Activated T-helper 17 cell treated with anti-CD3 and anti-CD28 coated beads, Interleukin-2, amount 50 U/mL, for 72 hours (primary cell): ENCODE results near the gene KRTAP6-3. TPM values are rescaled to one million over a fixed set of nuclear protein-coding genes. Genes with fewer than 3 reads are reported as not detected.

ENCODE experiments used
- ATAC-seq: fragments of 150-1000 bp; cut with Tn5 transposase; replicated peaks from 2 replicates; pipeline ENCODE4 v1.10.0; 2021; ENCODE audit warnings: mild to moderate bottlenecking, moderate library complexity
- H3K27ac Mint-ChIP-seq: one replicate; pipeline ENCODE4 v1.8.0; 2022; ENCODE audit warnings: mixed read lengths
- H3K27me3 Mint-ChIP-seq: one replicate; pipeline ENCODE4 v1.8.0; 2022; ENCODE audit warnings: mixed read lengths
- H3K36me3 Mint-ChIP-seq: one replicate; pipeline ENCODE4 v1.8.0; 2022; ENCODE audit warnings: low read depth, mild to moderate bottlenecking, mixed read lengths
- H3K4me1 Mint-ChIP-seq: one replicate; pipeline ENCODE4 v1.8.0; 2022; ENCODE audit warnings: mixed read lengths
- H3K4me3 Mint-ChIP-seq: one replicate; pipeline ENCODE4 v1.8.0; 2022; ENCODE audit warnings: mild to moderate bottlenecking, mixed read lengths
- H3K9me3 Mint-ChIP-seq: one replicate; pipeline ENCODE4 v1.8.0; 2022; ENCODE audit warnings: mixed read lengths
- total RNA-seq, 2 donors: library from RNA; stranded (reverse); gene quantifications; one replicate each; pipeline ENCODE4 v1.2.3, GENCODE V29; 2022

Gene KRTAP6-3
- not detected for total RNA-seq

GRCh38 chr21:30592140-30592539 is at the start of gene KRTAP6-3:
TSS of gene KRTAP6-3 (plus strand) at chr21:30592440. CDS start at chr21:30592446, 6 bp downstream.
- H3K27ac Mint-ChIP-seq: no peak within 1 kb of the TSS
- no peak for ATAC-seq
- no peaks in the 10 kb centered on the region for H3K27me3 Mint-ChIP-seq
- H3K4me3 Mint-ChIP-seq: no peak within 1 kb of the TSS
- no peaks in the 10 kb centered on the region for H3K36me3 Mint-ChIP-seq
- H3K4me1 Mint-ChIP-seq: no peaks in the 10 kb centered on the region
- no peaks in the 10 kb centered on the region for H3K9me3 Mint-ChIP-seq

- Mint-ChIP-seq H3K27me3 (peaks cover 13% of the 10 kb centered on the region), H3K36me3 (no peaks in the 10 kb centered on the region), H3K4me3 (no peak overlapping the region), H3K27ac (no peak overlapping the region), H3K4me1 (no peaks in the 10 kb centered on the region), H3K9me3 (peaks cover 11% of the 10 kb centered on the region)
- no peak for ATAC-seq
Measured at GRCh38 chr21:30552782-30553181, 39.5 kb upstream of the KRTAP6-3 start.

- Mint-ChIP-seq H3K4me3 (no peak overlapping the region), H3K27ac (no peak overlapping the region), H3K4me1 (no peaks in the 10 kb centered on the region), H3K9me3 (peaks cover 7% of the 10 kb centered on the region), H3K36me3 (no peaks in the 10 kb centered on the region), H3K27me3 (peaks cover 8% of the 10 kb centered on the region)
- no peak for ATAC-seq
Measured at GRCh38 chr21:30555095-30555494, 37.1 kb upstream of the KRTAP6-3 start.

- no peaks in the 10 kb centered on the region for H3K4me1 Mint-ChIP-seq
- no peak within 1 kb of the TSS for H3K4me3 Mint-ChIP-seq
- H3K36me3 Mint-ChIP-seq: no peaks in the 10 kb centered on the region
- no peaks in the 10 kb centered on the region for H3K9me3 Mint-ChIP-seq
- no peak for ATAC-seq
- no peaks in the 10 kb centered on the region for H3K27me3 Mint-ChIP-seq
- H3K27ac Mint-ChIP-seq: no peak within 1 kb of the TSS
Measured at GRCh38 chr21:30561264-30561895, 30.9 kb upstream of the KRTAP6-3 start, which contains the start of gene KRTAP19-7. TSS of gene KRTAP19-7 (minus strand) at chr21:30561314. CDS start at chr21:30561289, 25 bp downstream.

DNA sequence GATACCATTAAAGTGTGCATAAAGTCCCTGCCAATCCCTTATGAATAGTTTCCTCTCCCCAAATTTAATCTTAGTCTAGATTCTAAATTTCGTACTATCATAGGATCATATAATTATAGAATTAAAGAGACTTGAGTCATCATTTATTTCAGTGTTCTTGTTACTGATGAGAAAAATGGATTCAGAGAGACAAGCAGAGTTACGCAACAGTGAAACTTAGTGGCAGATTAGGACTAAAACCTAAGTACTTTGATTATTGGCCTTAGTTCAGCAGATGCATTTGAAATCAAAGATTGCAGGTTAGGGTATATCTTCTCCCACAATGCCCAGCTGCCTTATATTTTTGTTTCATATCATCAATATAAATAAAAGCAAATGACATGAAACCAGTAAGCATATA is 30.3 kb upstream of the KRTAP6-3 start:
- no peak overlapping the region for H3K27ac Mint-ChIP-seq
- no peaks in the 10 kb centered on the region for H3K36me3 Mint-ChIP-seq
- H3K27me3 Mint-ChIP-seq: no peaks in the 10 kb centered on the region

DNA sequence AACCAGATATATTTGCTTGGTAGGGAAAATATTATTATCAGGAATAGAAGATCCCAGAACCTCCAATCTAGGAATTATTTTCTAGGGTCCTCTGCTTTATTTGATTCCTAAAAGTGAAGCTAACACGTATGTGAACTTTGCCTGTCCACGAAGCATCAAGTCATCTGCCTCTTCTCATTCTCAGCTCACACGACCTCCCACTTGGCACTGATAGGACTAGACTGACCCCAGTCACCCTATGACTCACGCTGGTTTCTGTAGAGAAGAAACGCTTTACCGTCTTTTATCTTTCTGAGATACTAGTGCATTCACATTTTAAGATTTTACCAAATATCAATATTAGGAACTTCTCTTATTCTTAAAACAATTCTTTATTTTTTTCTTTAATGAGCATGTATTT is 29.2 kb upstream of the KRTAP6-3 start:
- Mint-ChIP-seq H3K36me3 (no peaks in the 10 kb centered on the region), H3K9me3 (no peaks in the 10 kb centered on the region), H3K27me3 (no peaks in the 10 kb centered on the region), H3K4me3 (no peak overlapping the region), H3K4me1 (no peaks in the 10 kb centered on the region), H3K27ac (no peak overlapping the region)
- ATAC-seq: no peak

More for the DNA sequence above, 30.3 kb upstream of the KRTAP6-3 start:
- Mint-ChIP-seq H3K4me3 (no peak overlapping the region), H3K4me1 (no peaks in the 10 kb centered on the region), H3K9me3 (no peaks in the 10 kb centered on the region)
- ATAC-seq: no peak

GRCh38 chr21:30563630-30564029 is 28.6 kb upstream of the KRTAP6-3 start:
- no peak for ATAC-seq
- Mint-ChIP-seq H3K4me1 (no peaks in the 10 kb centered on the region), H3K4me3 (no peak overlapping the region), H3K27ac (no peak overlapping the region), H3K9me3 (no peaks in the 10 kb centered on the region), H3K27me3 (no peaks in the 10 kb centered on the region), H3K36me3 (no peaks in the 10 kb centered on the region)

- Mint-ChIP-seq H3K27me3 (no peaks in the 10 kb centered on the region), H3K4me1 (no peaks in the 10 kb centered on the region), H3K27ac (no peak overlapping the region), H3K36me3 (no peaks in the 10 kb centered on the region), H3K9me3 (no peaks in the 10 kb centered on the region), H3K4me3 (no peak overlapping the region)
- no peak for ATAC-seq
Measured at GRCh38 chr21:30567617-30568016, 24.6 kb upstream of the KRTAP6-3 start.

GRCh38 chr21:30577766-30578165 is 14.5 kb upstream of the KRTAP6-3 start:
- Mint-ChIP-seq H3K9me3 (no peaks in the 10 kb centered on the region), H3K27ac (no peak overlapping the region)

GRCh38 chr21:30579346-30579745 is 12.9 kb upstream of the KRTAP6-3 start:
- no peaks in the 10 kb centered on the region for H3K36me3 Mint-ChIP-seq
- no peak overlapping the region for H3K4me3 Mint-ChIP-seq
- H3K27ac Mint-ChIP-seq: no peak overlapping the region
- H3K9me3 Mint-ChIP-seq: no peaks in the 10 kb centered on the region
- peaks cover 6% of the 10 kb centered on the region for H3K27me3 Mint-ChIP-seq
- no peaks in the 10 kb centered on the region for H3K4me1 Mint-ChIP-seq
- ATAC-seq: no peak

More at GRCh38 chr21:30577766-30578165, 14.5 kb upstream of the KRTAP6-3 start:
- ATAC-seq: peak; percentile 56
- Mint-ChIP-seq H3K36me3 (no peaks in the 10 kb centered on the region), H3K4me1 (no peaks in the 10 kb centered on the region), H3K4me3 (no peak overlapping the region), H3K27me3 (peaks cover 3% of the 10 kb centered on the region)

- no peak overlapping the region for H3K27ac Mint-ChIP-seq
- H3K4me1 Mint-ChIP-seq: no peaks in the 10 kb centered on the region
- H3K9me3 Mint-ChIP-seq: no peaks in the 10 kb centered on the region
- H3K27me3 Mint-ChIP-seq: peaks cover 10% of the 10 kb centered on the region
- ATAC-seq: no peak
- no peak overlapping the region for H3K4me3 Mint-ChIP-seq
- H3K36me3 Mint-ChIP-seq: no peaks in the 10 kb centered on the region
Measured at GRCh38 chr21:30580132-30580531, 12.1 kb upstream of the KRTAP6-3 start.

DNA sequence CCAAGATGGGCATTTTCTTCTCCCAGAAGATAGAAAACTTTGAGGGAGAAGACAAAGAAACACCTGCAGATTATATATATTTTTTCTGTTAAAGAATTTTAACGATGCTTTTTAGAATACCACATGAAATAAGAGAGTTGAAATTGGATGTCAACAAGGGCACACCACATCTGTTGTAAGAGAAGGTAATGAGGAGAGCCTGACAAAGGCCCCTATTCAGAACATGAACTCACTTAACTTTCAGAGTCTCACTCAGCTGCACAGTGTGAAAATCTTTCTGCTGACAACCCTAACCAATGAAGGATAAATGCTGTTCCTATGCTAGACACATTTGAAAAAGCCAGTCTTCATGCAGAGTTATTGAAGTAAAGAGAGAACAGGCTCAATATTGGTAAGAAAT is 9.4 kb upstream of the KRTAP6-3 start:
- H3K4me1 Mint-ChIP-seq: no peaks in the 10 kb centered on the region
- H3K4me3 Mint-ChIP-seq: no peak overlapping the region
- no peak overlapping the region for H3K27ac Mint-ChIP-seq
- no peak for ATAC-seq
- peaks cover 8% of the 10 kb centered on the region for H3K27me3 Mint-ChIP-seq
- no peaks in the 10 kb centered on the region for H3K9me3 Mint-ChIP-seq
- H3K36me3 Mint-ChIP-seq: no peaks in the 10 kb centered on the region

- H3K27me3 Mint-ChIP-seq: no peaks in the 10 kb centered on the region
- no peaks in the 10 kb centered on the region for H3K4me1 Mint-ChIP-seq
- no peaks in the 10 kb centered on the region for H3K36me3 Mint-ChIP-seq
- no peak for ATAC-seq
- H3K4me3 Mint-ChIP-seq: no peak within 1 kb of the TSS
- no peak within 1 kb of the TSS for H3K27ac Mint-ChIP-seq
- no peaks in the 10 kb centered on the region for H3K9me3 Mint-ChIP-seq
Measured at GRCh38 chr21:30590297-30590696, 1.9 kb upstream of the KRTAP6-3 start, which contains the start of gene KRTAP22-2. TSS of gene KRTAP22-2 (minus strand) at chr21:30590397.

DNA sequence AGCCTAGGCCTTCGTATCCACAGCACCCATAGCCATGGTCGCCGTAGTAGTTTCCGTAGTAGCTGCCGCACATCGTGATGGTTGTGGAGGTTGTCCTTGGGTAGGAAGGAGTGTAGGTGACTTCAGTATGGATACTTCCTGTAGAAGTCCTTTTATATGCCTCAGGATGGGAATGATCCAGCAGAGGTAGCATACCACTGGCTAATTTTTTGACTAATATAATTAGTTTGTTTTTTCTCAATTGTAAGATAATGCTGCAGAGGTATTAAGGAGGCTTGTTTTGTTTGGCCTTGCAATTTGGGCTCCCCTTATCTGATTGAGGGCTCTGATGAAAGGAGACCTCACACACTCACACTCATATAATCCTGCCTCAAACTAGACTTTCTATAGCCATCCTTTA is 6.6 kb downstream of the KRTAP6-3 start, which contains the start of gene KRTAP6-2:
TSS of gene KRTAP6-2 (minus strand) at position 101 of the 400 bp plus-strand sequence. CDS start at position 73, 28 bp downstream.
- Mint-ChIP-seq H3K36me3 (no peaks in the 10 kb centered on the region), H3K4me1 (no peaks in the 10 kb centered on the region), H3K9me3 (peaks cover 5% of the 10 kb centered on the region), H3K27ac (no peak within 1 kb of the TSS), H3K27me3 (peaks cover 4% of the 10 kb centered on the region), H3K4me3 (no peak within 1 kb of the TSS)
- ATAC-seq: no peak

DNA sequence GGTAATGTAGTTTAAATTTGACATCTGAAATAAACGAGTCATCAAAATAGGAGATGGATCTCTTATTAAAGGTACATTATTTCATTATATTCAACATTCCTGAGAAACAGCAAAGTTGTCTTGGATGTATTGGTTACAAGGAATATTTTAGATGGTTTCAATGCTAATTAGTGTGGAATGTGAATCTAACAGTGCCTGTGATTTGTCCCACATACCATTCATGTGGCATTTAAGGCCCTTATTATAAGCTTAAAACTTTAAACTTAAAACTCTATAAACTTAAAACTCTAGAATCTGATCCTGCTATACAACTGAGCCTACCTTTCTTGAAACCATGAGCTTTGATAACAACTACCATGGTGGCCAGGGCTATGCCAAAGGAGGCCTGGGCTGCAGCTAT is 8.5 kb downstream of the KRTAP6-3 start, which contains the start of gene KRTAP22-1:
TSS of gene KRTAP22-1 (plus strand) at position 301 of the 400 bp plus-strand sequence.
- no peak within 1 kb of the TSS for H3K27ac Mint-ChIP-seq
- no peaks in the 10 kb centered on the region for H3K4me1 Mint-ChIP-seq
- H3K27me3 Mint-ChIP-seq: peaks cover 4% of the 10 kb centered on the region
- H3K9me3 Mint-ChIP-seq: peaks cover 5% of the 10 kb centered on the region
- no peak for ATAC-seq
- H3K4me3 Mint-ChIP-seq: no peak within 1 kb of the TSS
- H3K36me3 Mint-ChIP-seq: no peaks in the 10 kb centered on the region
